Mesenteric fat pad (tissue), 1 donor: ENCODE data around the gene RHBDD2. TPM values are rescaled to one million over a fixed set of nuclear protein-coding genes. Genes with fewer than 3 reads are reported as not detected.
A peak's percentile ranks its signal among the peaks of the same experiment; 100 is the strongest.
"Not testable (repeated sequence)": the region's sequence is repeated elsewhere in the genome, so short reads cannot be mapped to it uniquely, and the experiment has no call there.

Experiments
- DNase-seq: peaks from one replicate; pipeline ENCODE4 v3.0.0-alpha.2; 2020; ENCODE audit warnings: low spot score
- total RNA-seq: library from RNA; stranded (reverse); fragmentation: NEBNext Ultra II Directional; extraction: Animal tissue kit (Norgen Biotek cat#: 25700); gene quantifications from one replicate; pipeline ENCODE4 v1.2.1, GENCODE V29; 2021
- donor health status: DM: yes; HTN: yes; CAD: no.

The RHBDD2 gene
- total RNA-seq, 1 donor from 2014 or later, result 78.3 TPM

GRCh38 chr7:75888464-75889222 lies 9.8 kb downstream of the RHBDD2 start:
- DNase-seq, result no peak

GRCh38 chr7:75889223-75889825 lies 10.5 kb downstream of the RHBDD2 start:
- no peak for DNase-seq

- DNase-seq, result no peak
Measured at GRCh38 chr7:75889826-75890225, 11.0 kb downstream of the RHBDD2 start.

GRCh38 chr7:75891237-75891636 lies 12.4 kb downstream of the RHBDD2 start:
- DNase-seq, result not testable (repeated sequence)

- no peak for DNase-seq
Measured at GRCh38 chr7:75891815-75892411, 13.1 kb downstream of the RHBDD2 start.

- DNase-seq, result no peak
Measured at GRCh38 chr7:75892634-75893272, 13.9 kb downstream of the RHBDD2 start.

GRCh38 chr7:75896803-75897327 lies 18.0 kb downstream of the RHBDD2 start:
- DNase-seq, result no peak

- no peak for DNase-seq
Measured at GRCh38 chr7:75900617-75901315, 21.9 kb downstream of the RHBDD2 start.

- no peak for DNase-seq
Measured at GRCh38 chr7:75905785-75906604, 27.2 kb downstream of the RHBDD2 start.

- DNase-seq, result no peak
Measured at GRCh38 chr7:75906991-75907667, 28.3 kb downstream of the RHBDD2 start.

- not testable (repeated sequence) for DNase-seq
Measured at GRCh38 chr7:75907668-75908039, 28.8 kb downstream of the RHBDD2 start.

- no peak for DNase-seq
Measured at GRCh38 chr7:75909521-75910132, 30.8 kb downstream of the RHBDD2 start.

GRCh38 chr7:75911186-75911585 lies 32.4 kb downstream of the RHBDD2 start:
- DNase-seq, result not testable (repeated sequence)

GRCh38 chr7:75913437-75913836 lies 34.6 kb downstream of the RHBDD2 start:
- no peak for DNase-seq

GRCh38 chr7:75914169-75914654 lies 35.4 kb downstream of the RHBDD2 start:
- no peak for DNase-seq

GRCh38 chr7:75914655-75915415 lies 36.0 kb downstream of the RHBDD2 start, which contains the start of gene POR:
Gene POR (plus strand): TSS chr7:75915155. CDS start chr7:75954002, 38,847 bp downstream.
- peak; percentile 99 for DNase-seq

GRCh38 chr7:75915416-75916156 lies 36.8 kb downstream of the RHBDD2 start:
- no peak for DNase-seq
